Measurements from ENCODE around the gene MOB3B. TPM values are rescaled to one million over a fixed set of nuclear protein-coding genes. Genes with fewer than 3 reads are reported as not detected.

Gene MOB3B
- polyA plus RNA-seq, 1 experiment = 0.04 TPM

DNA sequence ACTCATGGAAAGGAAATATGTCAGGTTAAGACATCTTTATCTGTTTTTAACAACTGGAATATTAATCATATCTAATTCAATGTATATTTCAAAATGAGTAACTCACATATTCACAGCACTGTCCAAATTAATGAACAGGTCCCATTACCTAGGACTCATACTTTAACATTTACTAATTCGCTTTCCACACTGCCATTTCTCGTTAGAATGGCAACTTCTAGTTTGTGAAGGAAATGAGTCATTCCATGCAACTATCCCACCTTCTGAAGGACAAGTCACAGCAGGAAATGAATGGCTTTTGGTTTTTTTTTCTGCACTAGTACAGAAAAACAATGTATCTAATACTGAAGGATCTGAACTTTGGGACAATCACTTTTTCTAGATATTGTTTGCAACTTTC lies 30.2 kb downstream of the MOB3B start:
- ChIA-PET POLR2A (no interaction called here), CTCF (no interaction called here)
- H3K36me3 ChIP-seq (ENCODE audit: control insufficient read depth, insufficient read depth, low read length) = no peaks in the 10 kb centered on the region
- DNase-seq (ENCODE audit: low read depth) = peak; percentile 1
- H3K4me3 ChIP-seq (ENCODE audit: low read depth, low read length) = no peak overlapping the region
- TF ChIP-seq, protein P1, sequence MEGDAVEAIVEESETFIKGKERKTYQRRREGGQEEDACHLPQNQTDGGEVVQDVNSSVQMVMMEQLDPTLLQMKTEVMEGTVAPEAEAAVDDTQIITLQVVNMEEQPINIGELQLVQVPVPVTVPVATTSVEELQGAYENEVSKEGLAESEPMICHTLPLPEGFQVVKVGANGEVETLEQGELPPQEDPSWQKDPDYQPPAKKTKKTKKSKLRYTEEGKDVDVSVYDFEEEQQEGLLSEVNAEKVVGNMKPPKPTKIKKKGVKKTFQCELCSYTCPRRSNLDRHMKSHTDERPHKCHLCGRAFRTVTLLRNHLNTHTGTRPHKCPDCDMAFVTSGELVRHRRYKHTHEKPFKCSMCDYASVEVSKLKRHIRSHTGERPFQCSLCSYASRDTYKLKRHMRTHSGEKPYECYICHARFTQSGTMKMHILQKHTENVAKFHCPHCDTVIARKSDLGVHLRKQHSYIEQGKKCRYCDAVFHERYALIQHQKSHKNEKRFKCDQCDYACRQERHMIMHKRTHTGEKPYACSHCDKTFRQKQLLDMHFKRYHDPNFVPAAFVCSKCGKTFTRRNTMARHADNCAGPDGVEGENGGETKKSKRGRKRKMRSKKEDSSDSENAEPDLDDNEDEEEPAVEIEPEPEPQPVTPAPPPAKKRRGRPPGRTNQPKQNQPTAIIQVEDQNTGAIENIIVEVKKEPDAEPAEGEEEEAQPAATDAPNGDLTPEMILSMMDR (IDR thresholded peaks at IDR 0.05; ENCODE audit: insufficient read depth, low read depth, low read length) = no peak
- H3K27me3 ChIP-seq (ENCODE audit: control insufficient read depth, insufficient read depth, low read length) = no peaks in the 10 kb centered on the region

DNA sequence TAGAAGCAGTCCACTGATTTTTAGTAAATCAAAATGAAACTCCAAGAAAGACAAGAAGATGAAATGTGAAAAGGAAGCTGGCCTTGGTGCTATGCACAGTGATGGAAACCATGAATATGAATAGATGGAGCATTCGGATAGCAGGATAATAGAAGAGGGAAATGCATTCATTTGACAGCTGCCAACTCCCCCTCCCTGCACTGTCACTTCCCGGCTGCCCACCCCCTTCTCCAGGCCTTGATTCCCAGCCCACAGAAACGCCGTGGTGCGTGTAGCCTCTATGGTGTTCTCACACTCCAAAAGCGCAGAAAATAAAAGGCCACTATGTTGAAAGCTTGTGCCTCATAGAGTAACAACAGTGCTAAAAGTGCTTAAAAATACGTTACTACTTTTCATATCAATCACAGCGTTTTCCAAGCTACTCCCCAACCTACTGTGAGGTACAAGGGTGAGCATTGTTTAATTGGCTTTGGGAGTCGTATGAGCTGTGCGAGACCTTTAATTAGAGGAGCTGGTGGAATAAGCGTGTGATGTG lies 31.7 kb downstream of the MOB3B start:
- no peaks in the 10 kb centered on the region for H3K36me3 ChIP-seq (ENCODE audit: control insufficient read depth, insufficient read depth, low read length)
- DNase-seq (ENCODE audit: low read depth) = no peak
- no peak overlapping the region for H3K4me3 ChIP-seq (ENCODE audit: low read depth, low read length)
- TF ChIP-seq, protein P1 (IDR thresholded peaks at IDR 0.05; ENCODE audit: insufficient read depth, low read depth, low read length) = no peak
- POLR2A ChIA-PET = no interaction called here
- CTCF ChIA-PET = interaction anchor here (1.9 kb wide), 1 partner anchor 31 kb away, joined by 4 read pairs; the partner anchor contains the start of gene MOB3B
- no peaks in the 10 kb centered on the region for H3K27me3 ChIP-seq (ENCODE audit: control insufficient read depth, insufficient read depth, low read length)

DNA sequence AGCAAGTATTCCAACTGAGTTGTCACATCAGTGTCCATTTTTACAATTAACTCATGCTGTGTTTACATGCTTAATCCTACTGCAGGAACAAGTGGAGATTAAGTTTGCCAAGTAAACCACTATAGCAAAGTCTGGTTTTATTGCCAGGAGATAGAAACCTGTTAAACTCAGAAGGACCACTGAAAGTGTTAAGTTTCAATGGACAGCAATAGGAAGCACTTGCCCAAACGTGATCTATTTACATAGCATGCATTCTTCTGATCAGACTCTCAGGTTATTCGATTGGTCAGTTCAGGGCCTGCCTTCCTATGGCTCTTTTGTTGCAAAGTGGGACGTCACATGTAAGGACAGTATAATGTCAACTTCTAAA lies 33.5 kb downstream of the MOB3B start:
- no peak for DNase-seq (ENCODE audit: low read depth)
- Histone ChIP-seq H3K27me3 (ENCODE audit: control insufficient read depth, insufficient read depth, low read length) (no peaks in the 10 kb centered on the region), H3K4me3 (ENCODE audit: low read depth, low read length) (no peak overlapping the region), H3K36me3 (ENCODE audit: control insufficient read depth, insufficient read depth, low read length) (no peaks in the 10 kb centered on the region)
- POLR2A ChIA-PET = no interaction called here
- CTCF ChIA-PET = no interaction called here
- TF ChIP-seq, protein P1 (IDR thresholded peaks at IDR 0.05; ENCODE audit: insufficient read depth, low read depth, low read length) = no peak

DNA sequence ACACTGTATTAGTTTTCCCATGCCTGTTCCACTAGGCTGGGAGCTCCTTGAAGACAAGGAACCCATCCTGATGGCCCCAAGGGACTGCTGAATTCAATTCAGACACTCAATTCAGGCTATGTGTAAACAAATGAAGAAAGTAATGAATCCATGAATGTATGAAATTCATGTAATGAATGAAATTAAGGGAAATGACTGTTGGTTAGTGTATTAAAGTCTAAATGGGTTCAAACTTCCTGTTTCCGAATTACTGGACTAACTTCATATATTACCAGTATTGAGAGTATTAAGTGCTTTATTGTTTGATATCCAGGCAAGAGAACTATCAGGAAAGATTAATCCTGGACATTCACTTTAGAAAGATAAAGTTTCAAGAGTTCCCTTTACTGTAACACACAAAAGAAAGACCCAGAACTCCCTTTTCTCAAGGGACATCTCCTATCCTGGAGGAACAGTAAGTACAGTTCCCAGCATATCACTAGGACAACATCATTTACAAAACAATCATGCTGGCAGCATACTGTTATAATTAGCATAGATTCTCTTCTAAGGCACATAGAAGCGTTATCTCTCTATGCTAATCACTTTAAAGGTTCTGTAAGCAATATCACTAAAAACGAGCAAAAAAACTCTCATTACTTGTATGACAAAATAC lies 34.0 kb downstream of the MOB3B start:
- H3K36me3 ChIP-seq (ENCODE audit: control insufficient read depth, insufficient read depth, low read length) = no peaks in the 10 kb centered on the region
- H3K4me3 ChIP-seq (ENCODE audit: low read depth, low read length) = no peak overlapping the region
- TF ChIP-seq, protein P1 (IDR thresholded peaks at IDR 0.05; ENCODE audit: insufficient read depth, low read depth, low read length) = no peak
- CTCF ChIA-PET = no interaction called here
- H3K27me3 ChIP-seq (ENCODE audit: control insufficient read depth, insufficient read depth, low read length) = no peaks in the 10 kb centered on the region
- POLR2A ChIA-PET = no interaction called here
- DNase-seq (ENCODE audit: low read depth) = no peak

DNA sequence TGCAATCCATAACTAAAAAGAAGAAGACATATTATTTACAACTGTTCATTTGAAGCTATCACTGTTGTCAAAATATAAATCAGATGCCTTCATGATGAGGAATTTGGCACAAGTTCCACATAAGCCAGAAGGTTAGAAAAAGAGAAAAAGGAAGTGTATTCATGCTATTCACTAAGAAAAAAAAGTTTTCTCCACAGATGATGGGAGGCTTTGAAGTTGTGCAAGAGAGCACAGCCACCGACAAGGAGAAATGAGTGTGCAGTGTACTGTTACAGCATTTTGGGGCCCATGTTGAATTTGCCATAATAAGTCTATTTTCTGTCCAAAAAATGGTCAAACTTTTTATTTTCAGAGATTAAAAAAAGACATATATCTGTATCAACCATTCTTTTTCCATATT lies 38.5 kb downstream of the MOB3B start:
- ChIA-PET POLR2A (no interaction called here), CTCF (no interaction called here)
- DNase-seq (ENCODE audit: low read depth) = no peak

More for the DNA sequence above, 38.5 kb downstream of the MOB3B start:
- no peak overlapping the region for H3K4me3 ChIP-seq (ENCODE audit: low read depth, low read length)
- H3K27me3 ChIP-seq (ENCODE audit: control insufficient read depth, insufficient read depth, low read length) = no peaks in the 10 kb centered on the region
- TF ChIP-seq, protein P1 (IDR thresholded peaks at IDR 0.05; ENCODE audit: insufficient read depth, low read depth, low read length) = no peak
- H3K36me3 ChIP-seq (ENCODE audit: control insufficient read depth, insufficient read depth, low read length) = no peaks in the 10 kb centered on the region
